ENCODE results near the gene ZEB1.

DNA sequence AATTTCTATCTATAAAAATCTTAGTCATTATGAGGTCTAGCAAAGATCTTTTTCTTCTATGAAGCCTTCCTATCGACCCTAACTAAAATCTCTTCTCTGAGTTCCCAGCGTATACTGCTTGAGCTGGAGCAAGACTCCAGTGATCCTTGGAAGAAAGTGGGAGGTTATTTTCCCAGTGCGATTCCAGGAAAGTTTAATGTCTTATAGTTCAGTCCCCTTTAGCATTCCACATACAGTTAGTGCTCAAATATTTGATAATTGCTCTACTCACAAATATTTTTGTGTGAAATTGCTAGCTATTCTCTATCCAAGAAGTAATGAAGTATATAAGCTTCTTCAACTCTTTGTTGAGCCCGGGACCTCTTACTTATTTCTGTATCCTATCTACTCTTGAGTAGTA is 47.7 kb downstream of the ZEB1 start:
- TF ChIP-seq CTCF (IDR thresholded peaks at IDR 0.05) (no peak), POLR2A (IDR thresholded peaks at IDR 0.05) (no peak)
